HepG2 (cell line): ENCODE data around the gene MPC2. TPM values are rescaled to one million over a fixed set of nuclear protein-coding genes. Genes with fewer than 3 reads are reported as not detected.

ENCODE experiments used
- BCL6 ChIP-seq: IDR thresholded peaks from 2 replicates; pipeline ENCODE4 v1.6.1; 2016; ENCODE audit warnings: missing genetic modification reagents, missing compliant biosample characterization
- CHCHD3 ChIP-seq: sonication (generic); formaldehyde crosslinking; IDR thresholded peaks from 2 replicates; pipeline ENCODE4 v1.8.0; 2022; ENCODE audit warnings: mild to moderate bottlenecking, missing genetic modification reagents, moderate library complexity
- EHMT2 ChIP-seq: fragments of 200-600 bp; sonication (generic); IDR thresholded peaks from 2 replicates; pipeline ENCODE4 v1.7.0; 2017; ENCODE audit warnings: antibody characterized with exemption, low read depth, low read length, borderline replicate concordance
- FOXC1 ChIP-seq: sonication (generic); formaldehyde crosslinking; IDR thresholded peaks from 2 replicates; pipeline ENCODE4 v1.8.0; 2022; ENCODE audit warnings: mild to moderate bottlenecking, missing genetic modification reagents, borderline replicate concordance
- FOXP1 ChIP-seq, 2 experiments: fragments of 450-650 bp in 1 of 2; IDR thresholded peaks; 2 replicates each; pipeline ENCODE4 v1.6.1; 2017 to 2018; ENCODE audit warnings: antibody characterized with exemption in 1 of 2
- HMG20A ChIP-seq: IDR thresholded peaks from 2 replicates; pipeline ENCODE4 v1.6.1; 2016; ENCODE audit warnings: borderline replicate concordance
- IKZF5 ChIP-seq: IDR thresholded peaks from 2 replicates; pipeline ENCODE4 v1.6.1; 2018; ENCODE audit warnings: missing genetic modification reagents, mild to moderate bottlenecking, missing compliant biosample characterization
- KDM2A ChIP-seq: sonication (generic); formaldehyde crosslinking; IDR thresholded peaks from 2 replicates; pipeline ENCODE4 v1.4.0; 2020; ENCODE audit warnings: low read depth, missing genetic modification reagents, borderline replicate concordance
- PAXIP1 ChIP-seq: sonication (generic); formaldehyde crosslinking; conservative IDR thresholded peaks from 2 replicates; pipeline ENCODE4 v1.4.0; 2020; ENCODE audit warnings: mild to moderate bottlenecking, missing genetic modification reagents, moderate library complexity
- POLR2AphosphoS2 ChIP-seq: IDR thresholded peaks from 2 replicates; pipeline ENCODE4 v1.6.1; 2011; ENCODE audit warnings: low read depth, low read length, improper control_type of control experiment
- SOX6 ChIP-seq, 2 experiments: fragments of 450-650 bp in 1 of 2; sonication (generic) in 1 of 2; formaldehyde crosslinking in 1 of 2; IDR thresholded peaks; 2 replicates each; pipeline versions ENCODE4 v1.4.0 to v1.6.1; 2017 to 2020; ENCODE audit warnings: antibody characterized with exemption in 1 of 2, mild to moderate bottlenecking in 1 of 2, missing genetic modification reagents in 1 of 2
- THAP8 ChIP-seq: sonication (generic); formaldehyde crosslinking; IDR thresholded peaks from 2 replicates; pipeline ENCODE4 v1.5.1; 2020; ENCODE audit warnings: missing genetic modification reagents, mild to moderate bottlenecking, borderline replicate concordance
- ZIK1 ChIP-seq: sonication (generic); formaldehyde crosslinking; IDR thresholded peaks from 2 replicates; pipeline ENCODE4 v1.5.0; 2020; ENCODE audit warnings: mild to moderate bottlenecking, low read depth, missing genetic modification reagents, borderline replicate concordance
- ZMYM4 ChIP-seq: sonication (generic); formaldehyde crosslinking; IDR thresholded peaks from 2 replicates; pipeline ENCODE4 v1.8.1; 2023; ENCODE audit warnings: mild to moderate bottlenecking, missing genetic modification reagents
- ZNF569 ChIP-seq: sonication (generic); formaldehyde crosslinking; IDR thresholded peaks from 2 replicates; pipeline ENCODE4 v1.5.0; 2020; ENCODE audit warnings: mild to moderate bottlenecking, missing genetic modification reagents, moderate library complexity, borderline replicate concordance
- ZNF772 ChIP-seq: sonication (generic); formaldehyde crosslinking; IDR thresholded peaks from 2 replicates; pipeline ENCODE4 v1.5.0; 2020; ENCODE audit warnings: mild to moderate bottlenecking, missing genetic modification reagents
- ZSCAN21 ChIP-seq: sonication (generic); formaldehyde crosslinking; IDR thresholded peaks from 2 replicates; pipeline ENCODE4 v1.8.0; 2022; ENCODE audit warnings: mild to moderate bottlenecking, missing genetic modification reagents, moderate library complexity, borderline replicate concordance
- polyA plus RNA-seq, 8 experiments: library from polyadenylated mRNA; depleted of rRNA in 3 of 8; stranded (reverse) in 7 of 8; unstranded in 1 of 8; fragments of >200 nt; fragmentation: Illumina TruSeq in 4 of 8; extraction: Trizol in 4 of 8; gene quantifications; 2 replicates each; pipeline versions ENCODE4 v1.2.1 to v1.2.3, GENCODE V29; 2011 to 2016; ENCODE audit warnings: low read depth in 4 of 8, missing spikeins in 1 of 8, mixed read lengths in 1 of 8; ENCODE audit not compliant: insufficient read depth in 1 of 8
- total RNA-seq, 5 experiments: library from RNA; depleted of rRNA; stranded (reverse); fragments of >200 nt; fragmentation: Illumina TruSeq; extraction: Trizol; gene quantifications; 2 replicates each; pipeline ENCODE4 v1.2.3, GENCODE V29; 2016; ENCODE audit warnings: low read depth in 1 of 5

Gene MPC2
- total and polyA plus RNA-seq, 2 of the 13 experiments (the other 11 are each of a cell fraction or from before 2014, with no cell fraction given): 38.8 to 136 TPM

- TF ChIP-seq PAXIP1 (CRISPR knock-in tag) (peak; percentile 67), POLR2AphosphoS2 (0 out of 2 replicates have a peak, but pooled peaks have one; percentile 72), ZMYM4 (CRISPR knock-in tag) (peak; percentile 77), SOX6 (IDR thresholded peaks at IDR 0.05) (no peak), SOX6 (CRISPR knock-in tag; IDR thresholded peaks at IDR 0.05) (peak; percentile 53; the same call in 1 of the 2 replicates), EHMT2 (peak; percentile 43; the same call in 1 of the 2 replicates), ZIK1 (CRISPR knock-in tag) (no peak), KDM2A (CRISPR knock-in tag) (peak; percentile 41; the same call in 1 of the 2 replicates), ZNF569 (CRISPR knock-in tag) (no peak), BCL6 (peak; percentile 46; the same call in 1 of the 2 replicates), THAP8 (CRISPR knock-in tag) (no peak), FOXP1 (IDR thresholded peaks at IDR 0.05) (no peak), FOXP1 (CRISPR knock-in tag; IDR thresholded peaks at IDR 0.05) (peak; percentile 31; the same call in 1 of the 2 replicates), IKZF5 (CRISPR knock-in tag) (peak; percentile 48; the same call in 1 of the 2 replicates), ZSCAN21 (CRISPR knock-in tag) (0 out of 2 replicates have a peak, but pooled peaks have one; percentile 27), ZNF772 (no peak), HMG20A (CRISPR knock-in tag) (no peak; the same call in 1 of the 2 replicates), CHCHD3 (CRISPR knock-in tag) (no peak), FOXC1 (CRISPR knock-in tag) (no peak)
Observed at GRCh38 chr1:167913895-167914496, 22.9 kb downstream of the MPC2 start, which contains the start of gene ADCY10 (continued).
